Activated naive CD4-positive, alpha-beta T cell treated with anti-CD3 and anti-CD28 coated beads, Interleukin-2, amount 50 U/mL, for 24 hours (primary cell): ENCODE measurements around the gene DEGS2.

Experiments used
- H3K27ac Mint-ChIP-seq: one replicate; pipeline ENCODE4 v1.8.0; 2021; ENCODE audit warnings: mild to moderate bottlenecking, mixed read lengths
- H3K27me3 Mint-ChIP-seq: one replicate; pipeline ENCODE4 v1.8.0; 2021; ENCODE audit warnings: mixed read lengths
- H3K36me3 Mint-ChIP-seq: one replicate; pipeline ENCODE4 v1.8.0; 2021; ENCODE audit warnings: mixed read lengths
- H3K4me1 Mint-ChIP-seq: one replicate; pipeline ENCODE4 v1.8.0; 2021; ENCODE audit warnings: mixed read lengths
- H3K4me3 Mint-ChIP-seq: one replicate; pipeline ENCODE4 v1.8.0; 2021; ENCODE audit warnings: mild to moderate bottlenecking, mixed read lengths
- H3K9me3 Mint-ChIP-seq: one replicate; pipeline ENCODE4 v1.8.0; 2021; ENCODE audit warnings: mixed read lengths

Gene DEGS2

DNA sequence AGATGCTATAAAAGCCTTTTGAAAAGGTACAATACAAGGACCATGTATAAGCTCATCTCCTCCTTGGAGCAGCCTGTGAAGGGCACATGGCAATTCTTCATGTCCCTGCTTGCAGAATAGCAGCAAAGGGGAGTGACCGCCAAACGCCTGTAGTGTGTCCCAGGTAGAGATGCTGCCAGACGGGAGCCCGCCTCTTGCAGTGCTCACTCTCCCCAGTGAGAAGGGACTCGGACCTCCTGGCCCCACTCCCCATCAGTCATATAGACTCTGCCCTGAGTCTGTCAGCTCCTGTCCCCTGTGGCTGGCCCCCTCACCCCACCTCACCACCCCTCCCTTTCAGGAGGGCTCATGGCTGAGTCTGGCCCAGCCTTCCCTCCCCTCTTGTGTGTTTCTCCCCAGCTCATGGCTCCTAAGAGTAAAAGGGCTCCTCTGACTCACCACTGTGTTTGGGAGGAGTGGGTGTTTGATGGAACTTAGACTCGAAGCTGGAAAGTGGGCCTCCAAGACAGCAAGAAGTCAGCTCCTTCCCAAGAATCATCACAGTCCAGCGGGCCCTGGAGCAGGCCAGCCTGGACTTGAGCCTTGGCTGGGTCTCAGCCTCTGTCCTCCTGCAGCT lies 40.9 kb downstream of the DEGS2 start:
- Mint-ChIP-seq H3K27ac (peak overlapping the region; percentile 90), H3K36me3 (peaks cover 3% of the 10 kb centered on the region), H3K27me3 (no peaks in the 10 kb centered on the region), H3K9me3 (no peaks in the 10 kb centered on the region), H3K4me1 (peaks cover 50% of the 10 kb centered on the region), H3K4me3 (no peak overlapping the region)

DNA sequence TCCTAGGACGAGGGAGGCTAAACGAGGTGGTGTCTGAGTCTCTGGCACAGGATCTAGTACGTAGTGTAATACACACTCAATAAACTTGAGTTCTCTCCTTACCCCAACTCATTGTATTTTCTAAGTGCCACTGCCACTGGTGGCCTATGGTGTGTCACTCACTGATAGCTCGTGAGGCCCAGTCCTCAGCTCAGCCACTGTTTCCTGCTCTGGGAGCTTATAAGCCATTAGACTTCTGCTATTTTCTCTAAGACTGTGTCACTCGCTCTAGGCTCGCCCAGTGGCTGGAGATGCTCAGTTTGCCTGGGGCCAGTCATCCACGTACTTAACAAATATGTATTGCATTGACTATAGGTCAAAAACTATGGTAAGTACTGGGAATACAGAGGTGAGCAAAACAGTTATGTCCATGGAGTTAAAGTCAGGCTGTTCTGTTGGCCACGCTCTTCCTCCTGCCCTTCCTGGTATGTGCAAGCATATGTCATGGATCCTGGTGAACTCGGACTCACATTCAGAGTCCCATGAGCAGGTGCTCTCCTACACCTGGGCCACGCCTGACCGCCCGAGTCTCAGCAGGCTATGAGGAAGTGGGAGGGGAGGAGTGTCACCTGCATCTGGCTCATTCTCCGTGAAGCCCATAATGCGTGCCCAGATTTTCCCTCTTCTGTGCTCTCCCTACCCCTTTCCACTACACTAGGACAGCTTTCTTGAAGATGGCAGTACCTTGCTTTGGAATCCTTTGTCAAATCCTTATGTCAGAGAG lies 41.6 kb downstream of the DEGS2 start:
- peaks cover 52% of the 10 kb centered on the region for H3K4me1 Mint-ChIP-seq
- no peaks in the 10 kb centered on the region for H3K36me3 Mint-ChIP-seq
- H3K4me3 Mint-ChIP-seq = no peak overlapping the region

DNA sequence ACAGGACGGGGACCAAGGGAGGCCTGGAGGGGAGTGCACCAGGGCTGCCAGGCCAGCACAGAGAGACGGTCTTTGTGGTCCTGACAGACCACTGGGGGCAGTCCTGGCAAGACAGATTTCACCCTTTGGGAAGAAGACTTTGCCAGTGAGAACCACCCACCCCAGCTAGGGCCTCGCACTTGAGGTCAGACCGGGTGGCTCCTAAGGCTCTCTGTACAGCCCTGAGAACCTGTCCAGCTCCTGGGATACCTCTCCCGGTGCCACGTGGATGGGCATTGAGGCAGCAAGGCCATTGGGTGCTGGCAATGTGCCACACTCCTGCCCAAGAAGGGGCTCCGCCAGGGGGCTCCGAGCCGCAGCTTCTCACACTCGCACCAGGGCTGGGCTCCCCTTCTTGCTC lies 42.4 kb downstream of the DEGS2 start:
- H3K36me3 Mint-ChIP-seq = no peaks in the 10 kb centered on the region
- no peak overlapping the region for H3K27ac Mint-ChIP-seq
- no peaks in the 10 kb centered on the region for H3K27me3 Mint-ChIP-seq
- H3K9me3 Mint-ChIP-seq = no peaks in the 10 kb centered on the region
- no peak overlapping the region for H3K4me3 Mint-ChIP-seq
- peaks cover 60% of the 10 kb centered on the region for H3K4me1 Mint-ChIP-seq

More for the DNA sequence above, 41.6 kb downstream of the DEGS2 start:
- Mint-ChIP-seq H3K27ac (peak overlapping the region; percentile 84), H3K9me3 (no peaks in the 10 kb centered on the region), H3K27me3 (no peaks in the 10 kb centered on the region)

DNA sequence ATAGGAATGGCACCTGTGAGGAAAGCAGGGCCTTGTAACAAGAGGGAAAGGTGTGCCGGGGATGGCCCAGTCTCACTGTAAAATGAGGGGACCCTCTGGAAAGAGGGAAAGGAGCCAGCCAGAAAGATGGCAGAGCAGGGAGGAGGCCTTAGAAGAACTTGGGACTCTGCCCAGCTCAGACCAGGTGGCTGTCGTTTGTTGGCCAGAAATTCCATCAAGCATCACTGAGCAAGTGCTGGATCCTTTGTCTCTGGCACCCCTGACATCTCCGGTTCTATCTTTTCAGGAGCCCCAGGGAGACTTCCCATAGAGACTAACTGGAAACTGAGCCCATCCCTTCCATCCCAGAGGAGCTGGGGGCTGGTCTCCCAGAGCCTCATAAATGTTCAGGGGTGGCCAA lies 43.3 kb downstream of the DEGS2 start:
- no peaks in the 10 kb centered on the region for H3K36me3 Mint-ChIP-seq
- peak overlapping the region; percentile 88 for H3K27ac Mint-ChIP-seq

DNA sequence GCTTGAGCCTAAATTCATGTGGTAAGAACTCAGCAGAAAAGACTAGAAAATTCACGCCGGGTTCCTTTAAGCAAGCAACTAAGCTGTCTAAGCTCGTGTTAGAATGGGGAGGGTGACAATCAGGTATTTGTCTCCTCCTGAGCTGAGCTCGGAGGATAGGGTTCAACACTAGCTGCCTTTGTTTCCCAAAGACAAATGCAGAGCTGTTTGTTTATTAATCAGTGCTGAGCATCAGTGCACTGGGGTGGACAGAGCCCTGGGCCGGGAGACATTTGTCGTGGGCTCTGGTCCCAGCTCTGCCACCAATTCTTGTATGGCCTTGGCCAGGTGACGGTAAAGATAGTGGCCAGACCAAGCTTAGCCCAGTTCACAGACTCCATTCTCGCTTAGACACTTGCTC lies 43.7 kb downstream of the DEGS2 start:
- H3K4me1 Mint-ChIP-seq = peaks cover 61% of the 10 kb centered on the region
- peak overlapping the region; percentile 88 for H3K27ac Mint-ChIP-seq
- H3K36me3 Mint-ChIP-seq = no peaks in the 10 kb centered on the region
- H3K9me3 Mint-ChIP-seq = no peaks in the 10 kb centered on the region
- H3K27me3 Mint-ChIP-seq = no peaks in the 10 kb centered on the region
- H3K4me3 Mint-ChIP-seq = no peak overlapping the region

More for the DNA sequence above, 43.3 kb downstream of the DEGS2 start:
- H3K4me3 Mint-ChIP-seq = no peak overlapping the region
- no peaks in the 10 kb centered on the region for H3K9me3 Mint-ChIP-seq
- no peaks in the 10 kb centered on the region for H3K27me3 Mint-ChIP-seq
- H3K4me1 Mint-ChIP-seq = peaks cover 61% of the 10 kb centered on the region

DNA sequence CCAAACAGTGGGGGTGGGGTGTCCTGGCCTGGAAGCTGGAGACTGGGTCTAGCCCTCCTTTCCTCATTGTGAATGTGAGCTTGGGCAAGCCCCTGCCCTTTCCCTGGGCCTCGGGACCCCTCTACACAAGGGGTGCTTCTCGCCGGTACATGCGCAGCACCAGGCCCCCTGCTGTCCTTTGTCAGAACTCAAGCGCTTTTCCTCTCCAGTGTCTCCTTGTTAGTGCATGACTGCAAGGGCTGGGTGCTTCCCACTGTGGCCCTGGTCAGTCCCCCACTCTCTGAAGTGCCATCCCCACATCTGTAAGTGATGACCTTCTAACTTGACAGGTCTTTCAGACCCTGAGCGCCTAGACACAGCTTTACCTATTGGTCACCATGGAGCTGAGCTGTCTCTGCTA lies 44.2 kb downstream of the DEGS2 start:
- no peaks in the 10 kb centered on the region for H3K36me3 Mint-ChIP-seq
- H3K4me3 Mint-ChIP-seq = no peak overlapping the region
- peaks cover 56% of the 10 kb centered on the region for H3K4me1 Mint-ChIP-seq
- H3K27ac Mint-ChIP-seq = peak overlapping the region; percentile 30
- H3K9me3 Mint-ChIP-seq = no peaks in the 10 kb centered on the region
- no peaks in the 10 kb centered on the region for H3K27me3 Mint-ChIP-seq

DNA sequence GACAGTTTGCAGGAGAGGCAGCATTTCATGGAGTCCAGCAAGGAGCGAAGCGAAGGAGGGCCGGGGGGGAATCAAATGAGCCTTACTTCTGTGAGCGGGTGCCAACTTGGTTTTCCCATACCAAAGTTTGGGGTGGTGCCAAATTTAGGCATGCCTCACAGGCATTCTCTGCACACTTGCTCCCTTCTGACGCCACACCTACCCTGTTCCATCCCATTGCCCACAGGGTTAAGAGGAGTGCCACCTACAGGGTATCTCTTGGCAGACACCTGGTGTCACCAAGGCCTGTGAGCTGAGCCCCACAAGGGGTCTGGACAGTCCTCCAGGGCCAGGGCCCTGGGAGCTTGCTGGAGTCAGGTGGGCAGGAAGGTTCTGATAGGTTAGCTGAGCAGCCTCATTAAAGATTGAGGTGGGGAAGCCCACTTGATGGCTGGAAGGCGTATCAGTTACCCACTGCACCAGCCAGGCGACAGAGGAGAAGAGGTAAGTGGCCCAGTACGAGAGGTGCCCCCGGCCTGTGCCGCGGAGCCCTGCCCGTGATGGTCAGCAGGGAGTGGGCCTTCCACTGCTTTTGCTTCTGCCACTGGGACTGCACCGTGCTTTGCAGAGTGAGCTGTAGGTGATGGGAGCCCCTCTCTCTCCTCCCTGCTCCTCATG lies 45.2 kb downstream of the DEGS2 start:
- peaks cover 59% of the 10 kb centered on the region for H3K4me1 Mint-ChIP-seq
- H3K9me3 Mint-ChIP-seq = no peaks in the 10 kb centered on the region
- H3K36me3 Mint-ChIP-seq = peaks cover under 1% of the 10 kb centered on the region
- no peaks in the 10 kb centered on the region for H3K27me3 Mint-ChIP-seq
- peak overlapping the region; percentile 98 for H3K27ac Mint-ChIP-seq
- no peak overlapping the region for H3K4me3 Mint-ChIP-seq

DNA sequence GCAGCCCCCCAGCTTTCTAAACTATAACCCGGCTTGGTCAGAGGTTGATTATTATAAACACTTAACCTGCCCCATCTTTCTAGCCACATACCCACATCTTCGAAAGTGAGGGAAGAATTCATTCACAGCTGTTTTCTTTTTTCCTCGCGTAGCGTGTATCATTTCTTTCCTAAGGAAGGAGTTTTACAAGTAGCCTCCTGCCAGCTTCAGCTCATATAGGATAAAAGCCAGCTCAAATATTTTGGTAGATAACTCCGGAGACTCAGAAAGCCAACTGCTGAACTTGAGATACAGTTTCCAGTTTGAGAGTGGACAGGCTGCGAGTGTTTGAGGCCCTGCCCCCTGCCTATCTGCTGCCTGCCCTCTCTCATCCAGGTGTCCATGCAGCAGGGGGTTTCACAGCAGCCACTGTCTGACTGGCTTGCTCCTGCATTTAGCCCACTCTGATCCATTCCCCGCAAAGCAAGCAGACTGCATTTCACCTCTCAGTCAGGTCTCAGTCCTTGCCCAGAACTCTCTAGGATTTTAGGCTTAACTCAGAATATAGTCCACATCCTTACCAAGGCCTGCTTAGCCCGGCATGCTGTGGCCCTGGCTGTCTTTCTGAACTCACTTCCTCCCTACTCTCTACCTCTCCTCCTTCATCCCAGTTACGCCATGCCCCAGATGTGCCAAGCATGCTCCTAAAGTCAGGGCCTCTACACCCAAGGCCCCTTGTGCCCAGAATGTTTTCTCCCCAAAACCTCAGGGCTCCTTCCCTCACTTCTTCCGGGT lies 47.3 kb downstream of the DEGS2 start:
- no peaks in the 10 kb centered on the region for H3K27me3 Mint-ChIP-seq
- no peaks in the 10 kb centered on the region for H3K9me3 Mint-ChIP-seq
- H3K4me3 Mint-ChIP-seq = no peak overlapping the region
- H3K4me1 Mint-ChIP-seq = peaks cover 61% of the 10 kb centered on the region
- peak overlapping the region; percentile 98 for H3K27ac Mint-ChIP-seq
- H3K36me3 Mint-ChIP-seq = peaks cover 6% of the 10 kb centered on the region

DNA sequence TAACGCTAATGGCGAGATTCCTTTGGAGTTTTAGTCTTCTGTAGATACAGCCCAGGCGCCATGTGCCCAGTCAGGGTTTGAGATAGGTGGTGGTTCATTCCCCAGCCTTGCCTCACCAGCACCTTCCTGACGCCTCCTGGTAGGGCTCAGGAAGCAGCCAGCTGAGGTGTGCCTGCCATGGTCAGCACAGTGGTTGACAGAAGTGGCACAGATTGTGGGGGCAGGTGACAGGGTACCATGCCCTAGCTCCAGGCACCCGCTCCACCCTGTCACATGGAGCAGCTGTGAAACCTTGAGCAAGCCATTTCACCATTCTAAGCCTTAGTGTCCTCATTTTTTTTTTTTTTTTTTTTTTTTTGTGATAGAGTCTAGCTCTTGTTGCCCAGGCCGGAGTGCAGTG lies 48.6 kb downstream of the DEGS2 start:
- Mint-ChIP-seq H3K27ac (no peak overlapping the region), H3K27me3 (no peaks in the 10 kb centered on the region), H3K36me3 (peaks cover 6% of the 10 kb centered on the region), H3K4me3 (no peak overlapping the region), H3K9me3 (no peaks in the 10 kb centered on the region), H3K4me1 (peaks cover 69% of the 10 kb centered on the region)

DNA sequence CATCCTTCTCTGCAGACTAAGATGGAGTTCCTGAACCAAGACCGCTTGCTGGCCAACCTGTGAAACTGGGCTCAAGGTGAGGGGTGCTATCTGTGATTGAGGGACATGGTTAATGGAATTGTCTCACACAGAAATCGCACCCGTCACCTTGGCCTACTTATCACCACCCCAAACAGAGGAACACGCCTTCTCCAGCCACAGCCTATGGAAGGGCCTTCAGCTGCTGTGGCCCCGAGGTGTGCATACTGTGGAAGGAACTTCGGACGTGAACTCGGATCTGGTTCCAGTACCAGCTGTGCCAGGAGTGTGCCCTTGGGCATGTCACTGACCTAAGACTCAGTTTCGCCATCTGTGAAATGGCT lies 49.9 kb downstream of the DEGS2 start:
- peaks cover 71% of the 10 kb centered on the region for H3K4me1 Mint-ChIP-seq
- peak overlapping the region; percentile 95 for H3K27ac Mint-ChIP-seq
- no peaks in the 10 kb centered on the region for H3K27me3 Mint-ChIP-seq
- no peaks in the 10 kb centered on the region for H3K9me3 Mint-ChIP-seq
- no peak overlapping the region for H3K4me3 Mint-ChIP-seq
- peaks cover 6% of the 10 kb centered on the region for H3K36me3 Mint-ChIP-seq

DNA sequence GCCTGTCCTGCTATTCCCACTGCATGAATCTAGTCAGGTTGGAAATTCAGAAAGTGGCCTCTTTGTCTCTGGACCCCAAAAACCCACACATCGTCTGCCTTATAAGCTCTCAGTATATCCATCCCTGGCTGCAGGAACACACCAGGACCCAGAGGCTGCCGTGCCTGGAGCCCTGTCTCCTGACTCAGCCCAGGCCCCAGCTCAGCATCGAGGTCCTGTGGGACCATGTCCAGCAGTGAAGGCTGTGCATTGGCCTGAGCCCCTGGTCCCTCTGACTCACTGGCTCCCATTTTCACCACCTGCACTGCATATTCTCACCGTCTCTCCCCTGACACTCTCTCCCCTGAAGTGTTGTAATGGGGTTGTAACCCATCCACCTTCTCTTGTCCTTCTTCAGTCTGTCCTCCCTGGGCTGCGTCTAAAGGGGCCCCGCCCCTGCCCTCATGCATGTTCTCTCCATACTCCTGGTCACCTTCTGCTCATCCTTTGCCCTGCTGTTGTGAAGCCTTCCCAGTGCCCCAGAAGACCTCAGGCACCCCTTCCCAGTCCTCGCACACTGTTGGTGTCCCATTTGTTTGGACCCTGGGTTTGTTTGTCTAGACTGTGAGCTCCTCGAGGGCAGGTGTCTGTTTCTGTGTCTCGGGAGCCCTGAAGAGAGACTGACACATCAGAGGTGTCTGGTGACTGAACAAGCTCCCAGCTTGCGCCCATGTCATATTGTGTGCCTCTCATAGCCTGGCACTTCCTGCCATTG lies 50.4 kb downstream of the DEGS2 start:
- Mint-ChIP-seq H3K4me1 (peaks cover 77% of the 10 kb centered on the region), H3K4me3 (no peak overlapping the region), H3K27ac (peak overlapping the region; percentile 95), H3K9me3 (no peaks in the 10 kb centered on the region), H3K36me3 (peaks cover 9% of the 10 kb centered on the region), H3K27me3 (no peaks in the 10 kb centered on the region)

DNA sequence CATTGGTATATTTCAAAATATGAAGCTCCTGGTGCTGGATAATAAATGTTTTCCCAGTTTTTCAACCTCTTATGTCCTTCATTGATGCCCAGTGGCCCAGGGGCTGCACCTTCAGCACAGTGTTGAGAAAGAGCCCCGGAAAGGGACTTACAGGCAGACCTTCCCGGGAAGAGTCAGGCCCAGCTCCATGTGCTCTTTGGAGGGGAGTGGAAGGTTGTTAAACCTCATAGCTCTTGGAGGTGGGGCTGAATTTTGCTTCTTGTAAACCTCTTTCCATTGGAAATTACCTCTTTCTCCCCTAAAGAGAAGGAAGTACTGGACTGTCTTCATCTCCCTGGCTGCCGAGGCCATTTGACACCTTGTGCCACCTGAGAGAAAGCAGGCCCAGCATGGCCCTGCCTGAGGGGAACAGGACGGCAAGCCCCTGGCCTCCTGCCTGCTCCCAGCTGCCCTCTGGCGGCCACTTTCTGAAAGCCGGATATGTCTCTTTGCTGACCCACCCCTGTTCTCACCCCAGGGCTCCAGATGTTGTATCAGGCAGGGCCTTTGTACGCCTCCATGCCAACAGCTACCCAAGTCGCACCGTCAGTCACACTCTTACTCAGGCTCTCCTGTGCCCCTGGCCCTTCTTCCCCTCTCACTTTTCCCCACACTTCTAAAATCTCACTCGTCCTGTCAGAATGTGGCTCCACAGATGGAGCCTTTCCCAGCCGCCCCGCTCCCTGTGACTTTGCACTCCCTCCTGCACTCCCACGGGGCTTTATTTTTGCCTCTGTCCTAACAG lies 51.2 kb downstream of the DEGS2 start:
- H3K4me1 Mint-ChIP-seq = peaks cover 78% of the 10 kb centered on the region
- peak overlapping the region; percentile 71 for H3K4me3 Mint-ChIP-seq
- peak overlapping the region; percentile 95 for H3K27ac Mint-ChIP-seq
- H3K9me3 Mint-ChIP-seq = no peaks in the 10 kb centered on the region
- H3K36me3 Mint-ChIP-seq = peaks cover 17% of the 10 kb centered on the region
- H3K27me3 Mint-ChIP-seq = no peaks in the 10 kb centered on the region

DNA sequence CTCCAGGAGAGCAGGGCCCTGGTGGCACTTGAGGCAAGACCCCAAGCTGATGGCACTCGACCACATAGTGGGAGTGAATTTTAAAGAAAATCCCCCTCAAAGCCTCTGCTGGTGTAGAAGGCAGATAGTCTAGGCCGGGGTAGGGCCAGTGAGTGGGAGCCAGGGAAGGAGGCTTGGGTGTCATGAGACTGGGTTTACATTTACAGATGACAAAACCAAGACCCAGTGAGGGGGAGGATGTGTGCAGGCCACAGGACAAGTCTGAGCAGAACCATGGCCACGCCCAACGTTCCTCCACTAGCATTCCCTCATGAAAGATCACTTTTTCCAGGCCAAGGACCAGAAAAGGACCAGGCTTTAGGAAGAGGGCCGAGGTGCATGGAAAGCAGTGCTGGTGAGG lies 52.2 kb downstream of the DEGS2 start:
- H3K27ac Mint-ChIP-seq = peak overlapping the region; percentile 95
- peaks cover 21% of the 10 kb centered on the region for H3K36me3 Mint-ChIP-seq
- peak overlapping the region; percentile 26 for H3K4me3 Mint-ChIP-seq
- no peaks in the 10 kb centered on the region for H3K27me3 Mint-ChIP-seq
- H3K4me1 Mint-ChIP-seq = peaks cover 78% of the 10 kb centered on the region
- H3K9me3 Mint-ChIP-seq = no peaks in the 10 kb centered on the region

DNA sequence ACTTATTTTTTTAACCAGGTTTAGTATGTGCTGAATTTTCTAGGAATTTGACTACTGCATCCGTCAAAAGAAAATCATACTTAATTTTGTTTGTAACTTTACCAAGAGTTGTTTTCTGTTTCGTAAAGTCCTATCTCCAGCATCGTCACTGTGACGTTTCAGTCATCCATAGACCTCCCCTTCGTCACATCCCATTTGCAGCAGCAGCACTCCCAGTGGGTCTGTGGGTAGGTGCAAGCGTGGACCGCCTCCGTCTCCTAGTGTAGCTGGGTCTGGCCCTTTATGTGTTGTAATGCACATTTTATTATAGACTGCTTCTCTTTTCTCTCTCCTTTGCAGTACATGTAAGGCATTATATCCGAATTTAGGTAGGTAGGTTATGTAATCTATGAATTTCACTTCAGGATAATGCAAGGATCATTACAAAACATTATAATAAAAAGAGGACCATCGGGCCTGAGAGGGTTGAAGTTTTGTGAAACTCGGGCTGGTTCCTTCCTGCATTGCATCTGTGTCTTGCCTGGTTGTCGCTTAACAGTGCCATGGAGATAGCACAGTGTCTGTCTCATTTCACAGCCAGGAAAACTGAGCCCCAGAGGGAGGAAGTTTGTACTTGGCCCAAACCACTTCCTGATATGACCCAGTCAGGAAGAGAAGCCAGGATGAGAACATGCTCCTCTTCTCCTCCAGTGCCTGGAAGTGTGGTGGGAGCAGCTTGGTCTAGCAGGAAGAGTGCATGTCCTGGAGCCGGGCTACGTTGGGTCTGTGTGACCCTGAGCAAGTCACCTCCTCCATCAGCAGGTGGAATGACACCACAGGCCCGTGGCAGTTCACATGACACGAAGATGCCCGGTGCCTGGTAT lies 53.0 kb downstream of the DEGS2 start:
- Mint-ChIP-seq H3K4me1 (peaks cover 82% of the 10 kb centered on the region), H3K36me3 (peaks cover 23% of the 10 kb centered on the region), H3K27ac (peak overlapping the region; percentile 95), H3K4me3 (peak overlapping the region; percentile 68), H3K27me3 (no peaks in the 10 kb centered on the region), H3K9me3 (no peaks in the 10 kb centered on the region)
